H1 (cell line): ENCODE measurements around the gene TPRG1L. TPM values are rescaled to one million over a fixed set of nuclear protein-coding genes. Genes with fewer than 3 reads are reported as not detected.

ENCODE experiments used
- CEBPB ChIP-seq: IDR thresholded peaks from 2 replicates; pipeline ENCODE4 v1.6.1; 2012; ENCODE audit warnings: low read depth, low read length
- GABPA ChIP-seq: IDR thresholded peaks from 2 replicates; pipeline ENCODE4 v1.6.1; 2011; ENCODE audit warnings: mild to moderate bottlenecking, low read length, moderate library complexity, borderline replicate concordance; ENCODE audit not compliant: insufficient read depth
- HDAC2 ChIP-seq, 2 experiments: fragments of 300-600 bp in 1 of 2; sonication (generic) in 1 of 2; IDR thresholded peaks; 2 replicates each; pipeline ENCODE4 v1.6.1; 2011 to 2012; ENCODE audit warnings: low read depth in 2 of 2, low read length in 2 of 2, mild to moderate bottlenecking in 2 of 2, moderate library complexity in 2 of 2, borderline replicate concordance in 1 of 2, inconsistent platforms in 1 of 2
- KDM4A ChIP-seq: IDR thresholded peaks from one replicate; pipeline ENCODE4 v1.7.1; 2012; ENCODE audit warnings: low read depth, mild to moderate bottlenecking, moderate library complexity, low read length, inconsistent platforms; ENCODE audit not compliant: severe bottlenecking
- RBBP5 ChIP-seq: IDR thresholded peaks from 2 replicates; pipeline ENCODE4 v1.7.1; 2012; ENCODE audit warnings: low read depth, mild to moderate bottlenecking, inconsistent platforms, low read length, moderate library complexity, borderline replicate concordance
- SIN3A ChIP-seq, 2 experiments: IDR thresholded peaks in 1 of 2; conservative IDR thresholded peaks in 1 of 2; 2 replicates each; pipeline ENCODE4 v1.6.1; 2011 to 2012; ENCODE audit warnings: low read length in 2 of 2, improper control_type of control experiment in 1 of 2, low read depth in 1 of 2, mild to moderate bottlenecking in 1 of 2
- polyA plus RNA-seq, 7 experiments: library from polyadenylated mRNA; depleted of rRNA in 3 of 7; stranded (reverse) in 5 of 7; unstranded in 2 of 7; fragments of >200 nt in 5 of 7; fragments of 200-250 nt in 2 of 7; gene quantifications; 1 replicate in 5 of 7; 2 replicates in 1 of 7; 4 replicates in 1 of 7; pipeline versions ENCODE4 v1.2.1 to v1.2.3, GENCODE V29; 2011 to 2013; ENCODE audit warnings: missing spikeins in 2 of 7, mixed read lengths in 2 of 7
- total RNA-seq: library from RNA; stranded (reverse); fragmentation: NEBNext Ultra II Directional; extraction: Animal tissue kit (Norgen Biotek cat#: 25700); gene quantifications from 2 replicates; pipeline ENCODE4 v1.2.1, GENCODE V29; 2021
- TF ChIP-seq, protein P1 (sequence below): fragments of 300-600 bp; sonication (generic); IDR thresholded peaks from 2 replicates; pipeline ENCODE4 v1.7.1; 2012; ENCODE audit warnings: low read length, moderate library complexity, mild to moderate bottlenecking, inconsistent platforms; ENCODE audit not compliant: insufficient replicate concordance

TPRG1L gene
- total and polyA plus RNA-seq, 2 of the 8 experiments (the other 6 are each of a cell fraction or from before 2014, with no cell fraction given): 21.7 to 22.3 TPM

DNA sequence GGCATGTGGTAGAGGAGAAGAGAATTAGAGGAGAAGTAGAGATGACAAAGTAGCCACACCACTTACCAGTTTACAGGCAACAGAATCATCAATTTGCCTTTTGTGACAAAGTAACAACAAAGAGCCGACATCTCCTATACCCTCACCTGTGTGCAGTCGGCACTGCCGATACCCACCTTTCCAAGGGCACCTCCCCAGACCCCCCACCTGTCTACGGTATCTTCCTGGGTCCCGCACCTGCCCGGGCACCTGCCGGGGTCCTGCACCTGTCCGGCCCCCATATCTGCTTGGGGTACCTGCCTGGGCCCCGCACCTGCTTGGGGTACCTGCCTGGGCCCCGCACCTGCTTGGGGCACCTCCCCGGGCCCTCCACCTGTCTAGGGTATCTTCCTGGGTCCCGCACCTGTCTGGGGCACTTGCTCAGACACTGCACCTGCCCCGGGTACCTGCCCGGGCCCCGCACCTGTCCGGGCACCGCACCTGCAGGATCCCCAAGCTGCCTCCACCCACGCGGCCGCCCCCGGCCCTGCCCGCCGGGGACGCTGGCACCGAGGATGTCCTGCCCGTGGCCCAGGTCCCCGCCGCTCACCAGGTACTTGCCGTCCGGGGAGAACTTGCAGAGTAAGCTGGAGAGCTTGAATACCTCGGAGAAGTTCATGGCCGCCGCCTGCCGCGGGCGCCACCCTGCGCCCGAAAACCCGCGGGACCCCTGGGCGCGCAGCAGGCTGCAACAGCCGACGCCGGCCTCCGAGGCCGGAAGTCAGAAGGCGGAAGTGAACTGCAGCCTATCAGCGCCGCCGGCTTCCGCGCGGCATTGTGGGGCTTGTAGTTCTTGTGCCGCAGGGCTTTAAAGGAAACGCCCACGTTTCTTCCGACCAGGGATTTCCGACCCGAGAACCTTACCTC, 24.8 kb downstream of the TPRG1L start, which contains the start of gene WRAP73 (continued):
- TF ChIP-seq RBBP5 (0 out of 2 replicates have a peak, but pooled peaks have one; percentile 52), SIN3A (conservative IDR thresholded peaks at IDR 0.05 in 1 of 2, IDR thresholded peaks at IDR 0.05 in 1 of 2; ENCODE audit: low read depth in 1 of 2, low read length in 2 of 2) (peak in 1 of 2 experiments; percentile 73; a peak in 1 of 4 replicates), KDM4A (peak; percentile 83), CEBPB (no peak), HDAC2 (IDR thresholded peaks at IDR 0.05; ENCODE audit: borderline replicate concordance in 1 of 2, low read depth in 2 of 2, low read length in 2 of 2) (0 out of 4 replicates have a peak, but pooled peaks of 1 of the 2 experiments have one; percentile 51), GABPA (peak; percentile 94)
- TF ChIP-seq, protein P1, sequence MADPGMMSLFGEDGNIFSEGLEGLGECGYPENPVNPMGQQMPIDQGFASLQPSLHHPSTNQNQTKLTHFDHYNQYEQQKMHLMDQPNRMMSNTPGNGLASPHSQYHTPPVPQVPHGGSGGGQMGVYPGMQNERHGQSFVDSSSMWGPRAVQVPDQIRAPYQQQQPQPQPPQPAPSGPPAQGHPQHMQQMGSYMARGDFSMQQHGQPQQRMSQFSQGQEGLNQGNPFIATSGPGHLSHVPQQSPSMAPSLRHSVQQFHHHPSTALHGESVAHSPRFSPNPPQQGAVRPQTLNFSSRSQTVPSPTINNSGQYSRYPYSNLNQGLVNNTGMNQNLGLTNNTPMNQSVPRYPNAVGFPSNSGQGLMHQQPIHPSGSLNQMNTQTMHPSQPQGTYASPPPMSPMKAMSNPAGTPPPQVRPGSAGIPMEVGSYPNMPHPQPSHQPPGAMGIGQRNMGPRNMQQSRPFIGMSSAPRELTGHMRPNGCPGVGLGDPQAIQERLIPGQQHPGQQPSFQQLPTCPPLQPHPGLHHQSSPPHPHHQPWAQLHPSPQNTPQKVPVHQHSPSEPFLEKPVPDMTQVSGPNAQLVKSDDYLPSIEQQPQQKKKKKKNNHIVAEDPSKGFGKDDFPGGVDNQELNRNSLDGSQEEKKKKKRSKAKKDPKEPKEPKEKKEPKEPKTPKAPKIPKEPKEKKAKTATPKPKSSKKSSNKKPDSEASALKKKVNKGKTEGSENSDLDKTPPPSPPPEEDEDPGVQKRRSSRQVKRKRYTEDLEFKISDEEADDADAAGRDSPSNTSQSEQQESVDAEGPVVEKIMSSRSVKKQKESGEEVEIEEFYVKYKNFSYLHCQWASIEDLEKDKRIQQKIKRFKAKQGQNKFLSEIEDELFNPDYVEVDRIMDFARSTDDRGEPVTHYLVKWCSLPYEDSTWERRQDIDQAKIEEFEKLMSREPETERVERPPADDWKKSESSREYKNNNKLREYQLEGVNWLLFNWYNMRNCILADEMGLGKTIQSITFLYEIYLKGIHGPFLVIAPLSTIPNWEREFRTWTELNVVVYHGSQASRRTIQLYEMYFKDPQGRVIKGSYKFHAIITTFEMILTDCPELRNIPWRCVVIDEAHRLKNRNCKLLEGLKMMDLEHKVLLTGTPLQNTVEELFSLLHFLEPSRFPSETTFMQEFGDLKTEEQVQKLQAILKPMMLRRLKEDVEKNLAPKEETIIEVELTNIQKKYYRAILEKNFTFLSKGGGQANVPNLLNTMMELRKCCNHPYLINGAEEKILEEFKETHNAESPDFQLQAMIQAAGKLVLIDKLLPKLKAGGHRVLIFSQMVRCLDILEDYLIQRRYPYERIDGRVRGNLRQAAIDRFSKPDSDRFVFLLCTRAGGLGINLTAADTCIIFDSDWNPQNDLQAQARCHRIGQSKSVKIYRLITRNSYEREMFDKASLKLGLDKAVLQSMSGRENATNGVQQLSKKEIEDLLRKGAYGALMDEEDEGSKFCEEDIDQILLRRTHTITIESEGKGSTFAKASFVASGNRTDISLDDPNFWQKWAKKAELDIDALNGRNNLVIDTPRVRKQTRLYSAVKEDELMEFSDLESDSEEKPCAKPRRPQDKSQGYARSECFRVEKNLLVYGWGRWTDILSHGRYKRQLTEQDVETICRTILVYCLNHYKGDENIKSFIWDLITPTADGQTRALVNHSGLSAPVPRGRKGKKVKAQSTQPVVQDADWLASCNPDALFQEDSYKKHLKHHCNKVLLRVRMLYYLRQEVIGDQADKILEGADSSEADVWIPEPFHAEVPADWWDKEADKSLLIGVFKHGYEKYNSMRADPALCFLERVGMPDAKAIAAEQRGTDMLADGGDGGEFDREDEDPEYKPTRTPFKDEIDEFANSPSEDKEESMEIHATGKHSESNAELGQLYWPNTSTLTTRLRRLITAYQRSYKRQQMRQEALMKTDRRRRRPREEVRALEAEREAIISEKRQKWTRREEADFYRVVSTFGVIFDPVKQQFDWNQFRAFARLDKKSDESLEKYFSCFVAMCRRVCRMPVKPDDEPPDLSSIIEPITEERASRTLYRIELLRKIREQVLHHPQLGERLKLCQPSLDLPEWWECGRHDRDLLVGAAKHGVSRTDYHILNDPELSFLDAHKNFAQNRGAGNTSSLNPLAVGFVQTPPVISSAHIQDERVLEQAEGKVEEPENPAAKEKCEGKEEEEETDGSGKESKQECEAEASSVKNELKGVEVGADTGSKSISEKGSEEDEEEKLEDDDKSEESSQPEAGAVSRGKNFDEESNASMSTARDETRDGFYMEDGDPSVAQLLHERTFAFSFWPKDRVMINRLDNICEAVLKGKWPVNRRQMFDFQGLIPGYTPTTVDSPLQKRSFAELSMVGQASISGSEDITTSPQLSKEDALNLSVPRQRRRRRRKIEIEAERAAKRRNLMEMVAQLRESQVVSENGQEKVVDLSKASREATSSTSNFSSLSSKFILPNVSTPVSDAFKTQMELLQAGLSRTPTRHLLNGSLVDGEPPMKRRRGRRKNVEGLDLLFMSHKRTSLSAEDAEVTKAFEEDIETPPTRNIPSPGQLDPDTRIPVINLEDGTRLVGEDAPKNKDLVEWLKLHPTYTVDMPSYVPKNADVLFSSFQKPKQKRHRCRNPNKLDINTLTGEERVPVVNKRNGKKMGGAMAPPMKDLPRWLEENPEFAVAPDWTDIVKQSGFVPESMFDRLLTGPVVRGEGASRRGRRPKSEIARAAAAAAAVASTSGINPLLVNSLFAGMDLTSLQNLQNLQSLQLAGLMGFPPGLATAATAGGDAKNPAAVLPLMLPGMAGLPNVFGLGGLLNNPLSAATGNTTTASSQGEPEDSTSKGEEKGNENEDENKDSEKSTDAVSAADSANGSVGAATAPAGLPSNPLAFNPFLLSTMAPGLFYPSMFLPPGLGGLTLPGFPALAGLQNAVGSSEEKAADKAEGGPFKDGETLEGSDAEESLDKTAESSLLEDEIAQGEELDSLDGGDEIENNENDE: no peak
